Measurements from ENCODE around the gene HAGHL.
A peak's percentile ranks its signal among the peaks of the same experiment; 100 is the strongest.

- TF ChIP-seq CTCF (conservative IDR thresholded peaks at IDR 0.05 in 1 of 2, IDR thresholded peaks at IDR 0.05 in 1 of 2; ENCODE audit: low read depth in 1 of 2, low read length in 2 of 2) (peak; percentile 7 to 14), EZH2 (IDR thresholded peaks at IDR 0.05; ENCODE audit: low read length, missing control alignments) (no peak)
Observed at GRCh38 chr16:719815-720446, 7.0 kb upstream of the HAGHL start.

Measured in fibroblast of lung (primary cell).